ENCODE measurements around the gene DESI2. TPM values are rescaled to one million over a fixed set of nuclear protein-coding genes. Genes with fewer than 3 reads are reported as not detected.

The DESI2 gene
- total RNA-seq, result 24.7 and 26.9 TPM in 2 replicates

DNA sequence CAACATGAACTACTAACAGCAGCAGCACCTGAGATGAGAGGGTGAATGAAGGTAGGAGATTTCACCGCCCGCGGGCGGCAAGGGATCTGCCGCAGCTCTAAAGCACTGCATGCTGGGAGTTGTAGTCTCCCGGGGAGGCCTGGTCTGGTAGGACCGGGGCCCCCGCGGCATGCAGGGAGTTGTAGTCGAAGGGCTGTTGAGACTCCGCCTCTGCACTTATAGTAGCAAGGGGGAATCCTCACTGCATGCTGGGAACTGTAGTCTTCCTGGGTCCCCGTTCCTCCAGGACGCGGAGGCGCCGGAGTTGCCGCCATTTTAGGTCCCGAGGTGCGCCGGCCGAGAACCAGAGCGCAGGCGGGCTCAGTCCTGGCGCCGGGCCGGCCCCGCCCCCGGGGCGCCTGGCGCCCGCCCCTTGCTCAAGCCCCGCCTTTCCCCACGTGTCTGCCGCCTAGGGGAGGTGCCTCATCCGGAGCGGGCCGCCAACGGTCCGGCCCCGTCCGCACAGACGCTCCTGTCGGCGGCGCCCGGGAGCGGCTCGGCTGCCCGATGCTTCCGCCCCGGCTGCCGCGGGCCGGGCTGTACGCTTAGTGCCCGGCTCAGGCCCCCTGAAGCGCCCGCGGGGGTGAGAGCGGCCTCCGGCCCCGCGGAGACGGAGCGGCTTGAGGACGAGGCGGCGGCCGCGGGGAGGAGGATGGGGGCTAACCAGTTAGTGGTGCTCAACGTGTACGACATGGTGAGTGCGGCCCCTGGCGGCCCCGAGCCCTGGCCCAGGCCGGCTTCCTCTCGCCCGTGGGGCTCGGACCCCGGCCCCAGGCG, at the start of gene DESI2:
Gene DESI2 (plus strand): TSS at position 504 of the 816 bp plus-strand sequence. CDS start 188 bp downstream, at position 692.
- intact Hi-C loops (cut with micrococcal nuclease), result loop anchor here (1.0 to 5.0 kb wide), 18 partner anchors 53 to 1913 kb away; partner anchors contain the start of genes CATSPERE, CEP170, CNST and COX20

DNA sequence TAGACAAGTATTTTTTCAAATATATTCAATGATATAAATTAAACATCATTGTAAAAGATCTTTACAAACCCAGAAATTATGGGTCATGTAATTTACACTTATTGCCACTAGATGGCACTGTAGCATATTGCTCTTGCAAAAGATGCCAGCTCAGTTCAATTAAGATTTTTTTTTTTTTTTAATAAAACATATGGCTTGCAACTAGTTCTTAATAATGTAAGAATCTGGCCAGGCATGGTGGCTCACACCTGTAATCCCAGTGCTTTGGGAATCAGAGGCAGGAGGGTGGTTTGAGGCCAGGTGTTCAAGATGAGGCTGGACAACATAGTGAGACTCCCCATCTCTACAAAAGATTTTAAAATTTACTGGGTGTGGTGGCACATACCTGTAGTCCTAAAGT, 49.4 kb upstream of the DESI2 start:
- intact Hi-C loops (cut with micrococcal nuclease), result loop anchor here (1.0 to 5.0 kb wide), 5 partner anchors 124 to 439 kb away; no protein-coding TSS in a partner anchor

DNA sequence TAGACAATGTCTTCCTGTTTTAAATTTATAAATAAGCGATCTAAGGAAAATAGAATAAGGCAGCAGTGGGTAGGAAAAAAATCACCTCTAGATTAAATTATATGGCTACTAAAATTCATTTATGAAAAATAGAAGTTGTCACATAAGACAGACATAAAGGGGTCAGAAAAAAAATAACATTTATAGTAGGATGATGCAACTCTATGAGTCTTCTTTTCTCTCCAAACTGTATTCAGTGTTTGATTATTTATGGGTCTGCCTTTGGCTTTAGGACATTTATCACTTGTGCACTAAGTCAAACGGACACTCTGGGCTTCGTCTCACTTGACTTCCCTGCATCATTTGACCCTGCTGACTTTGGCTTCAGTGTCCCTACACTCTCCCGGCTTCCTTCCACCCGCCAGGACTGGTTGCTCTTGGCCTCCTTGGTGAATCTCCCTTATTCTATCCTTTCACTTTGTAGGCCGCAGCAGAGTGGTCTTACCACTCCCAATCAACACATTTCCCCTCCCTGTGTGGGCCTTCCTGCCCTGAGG, 47.0 kb upstream of the DESI2 start:
- intact Hi-C loops (cut with micrococcal nuclease), result no loop called here

DNA sequence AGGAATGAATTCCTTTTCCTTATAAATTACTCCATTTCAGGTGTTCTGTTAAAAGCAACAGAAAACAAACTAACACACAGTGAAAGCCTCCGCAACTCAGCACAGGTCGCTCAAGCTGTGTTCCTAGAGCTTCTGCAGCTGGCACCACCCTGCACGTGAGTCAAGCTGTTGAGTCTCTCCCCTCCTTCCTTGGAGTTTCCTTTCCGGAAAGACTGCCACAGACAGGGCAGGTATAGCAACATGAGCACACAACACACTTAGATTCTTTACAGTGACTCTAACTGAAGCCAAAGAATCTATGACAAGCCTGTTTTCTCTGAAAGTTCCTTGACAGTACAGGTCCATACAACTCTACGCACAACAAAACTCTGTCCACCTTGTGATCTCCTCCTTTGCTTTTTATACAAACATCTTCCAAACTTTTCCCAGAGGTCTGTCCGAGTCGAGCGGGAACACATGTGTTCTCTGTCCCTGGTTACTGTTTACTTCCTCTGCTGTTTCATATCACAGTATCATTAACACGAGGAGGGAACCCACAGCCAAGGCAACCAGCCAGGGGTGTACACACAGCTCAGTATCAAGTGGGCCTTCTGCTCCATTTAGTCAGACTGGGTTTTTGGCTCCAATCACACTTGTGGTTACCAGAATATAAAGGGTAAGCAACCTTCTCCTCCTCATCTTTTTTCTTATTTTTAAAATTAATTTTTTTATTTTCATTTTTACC, 38.7 kb upstream of the DESI2 start:
- intact Hi-C loops (cut with micrococcal nuclease), result loop anchor here (5.0 kb wide), 1 partner anchor 767 kb away; no protein-coding TSS in a partner anchor

DNA sequence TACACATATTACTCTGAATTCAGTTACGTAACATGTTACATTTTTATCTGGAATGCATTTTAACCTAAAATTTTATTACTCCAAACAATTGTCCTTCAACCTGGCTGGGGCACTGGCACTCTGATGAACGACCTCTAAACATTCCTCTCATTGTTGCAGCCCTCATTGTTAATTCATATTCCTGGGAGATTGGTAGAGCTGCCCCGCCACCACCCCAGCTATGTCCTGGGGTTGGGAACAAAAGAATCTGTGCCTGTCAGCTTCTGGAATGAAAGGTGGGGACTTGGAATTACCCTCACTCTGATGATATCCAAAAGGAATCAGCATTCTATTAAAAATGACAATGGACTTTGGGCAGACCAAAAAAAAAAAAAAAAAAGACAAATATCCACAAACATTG, 38.0 kb upstream of the DESI2 start:
- intact Hi-C loops (cut with micrococcal nuclease), result loop anchor here (5.0 kb wide), 1 partner anchor 768 kb away; no protein-coding TSS in a partner anchor

DNA sequence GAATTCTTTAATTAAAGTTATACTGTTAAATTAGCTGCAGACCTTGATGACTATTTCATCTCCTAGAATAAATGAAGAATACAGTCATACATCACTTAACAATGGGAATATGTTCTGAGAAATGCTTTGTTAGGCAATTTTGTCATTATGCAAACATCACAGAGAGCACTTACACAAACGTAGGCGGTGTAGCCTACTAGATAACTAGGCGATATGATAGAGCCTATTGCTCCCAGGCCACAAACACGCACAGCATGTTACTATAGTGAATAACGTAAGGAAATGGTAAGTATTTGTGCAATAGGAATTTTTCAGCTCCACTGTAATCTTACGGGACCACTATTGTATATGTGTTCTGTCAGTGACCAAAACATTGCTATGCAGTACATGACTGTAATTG, 37.6 kb upstream of the DESI2 start:
- intact Hi-C loops (cut with micrococcal nuclease), result no loop called here

DNA sequence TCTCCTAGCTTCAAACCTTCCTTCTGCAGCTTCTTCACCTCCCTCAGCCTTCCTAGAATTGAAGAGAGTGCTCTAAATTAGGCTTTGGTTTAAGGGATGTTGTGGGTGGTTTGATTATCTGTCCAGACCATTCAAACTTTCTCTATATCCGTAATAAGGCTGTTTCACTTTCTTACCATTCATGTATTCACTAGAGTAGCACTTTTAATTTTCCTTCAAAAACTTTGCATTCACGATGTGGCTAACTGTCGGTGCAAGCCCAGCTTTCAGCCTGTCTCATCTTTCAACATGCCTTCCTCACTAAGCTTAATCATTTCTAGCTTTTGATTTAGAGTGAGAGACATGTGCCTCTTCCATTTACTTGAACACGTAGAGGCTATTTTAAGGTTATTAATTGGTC, 26.2 kb upstream of the DESI2 start:
- intact Hi-C loops (cut with micrococcal nuclease), result no loop called here

DNA sequence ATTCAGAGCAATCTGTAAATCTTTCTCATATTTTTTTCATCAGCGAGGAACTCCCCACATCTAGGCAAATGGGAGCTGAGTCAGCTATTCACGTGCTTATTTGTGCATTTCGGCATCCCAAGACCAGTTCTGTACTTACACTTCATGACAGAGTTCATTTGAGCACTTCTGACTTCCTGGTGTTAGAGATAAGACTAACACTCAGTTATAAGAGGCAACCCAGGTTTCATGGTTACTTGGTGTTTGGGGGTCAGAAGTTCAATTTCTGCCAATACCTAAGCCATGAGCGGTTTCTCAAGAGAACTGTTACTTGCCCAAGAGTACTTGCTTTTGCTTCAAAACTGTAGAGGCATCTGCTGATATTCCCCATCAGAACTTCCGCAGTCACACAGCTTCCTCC, 24.1 kb upstream of the DESI2 start:
- intact Hi-C loops (cut with micrococcal nuclease), result no loop called here

DNA sequence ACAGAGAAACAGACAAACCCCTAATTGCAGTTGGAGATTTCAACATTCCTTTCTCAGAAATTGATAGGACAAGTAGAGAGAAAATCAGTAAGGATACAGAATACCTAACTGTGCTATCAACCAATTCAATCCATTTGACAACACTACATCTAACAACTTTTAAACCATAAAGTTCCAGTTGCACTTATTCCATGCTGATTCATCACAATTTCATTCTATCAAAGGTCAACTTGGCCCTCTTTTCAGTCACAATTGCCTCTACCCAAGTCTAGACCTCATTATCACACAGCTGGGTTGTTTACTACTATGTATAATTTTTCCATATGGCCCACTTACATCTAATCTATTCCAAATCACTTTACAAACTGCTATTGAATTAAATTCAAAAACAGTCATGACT, 19.8 kb upstream of the DESI2 start:
- intact Hi-C loops (cut with micrococcal nuclease), result no loop called here

DNA sequence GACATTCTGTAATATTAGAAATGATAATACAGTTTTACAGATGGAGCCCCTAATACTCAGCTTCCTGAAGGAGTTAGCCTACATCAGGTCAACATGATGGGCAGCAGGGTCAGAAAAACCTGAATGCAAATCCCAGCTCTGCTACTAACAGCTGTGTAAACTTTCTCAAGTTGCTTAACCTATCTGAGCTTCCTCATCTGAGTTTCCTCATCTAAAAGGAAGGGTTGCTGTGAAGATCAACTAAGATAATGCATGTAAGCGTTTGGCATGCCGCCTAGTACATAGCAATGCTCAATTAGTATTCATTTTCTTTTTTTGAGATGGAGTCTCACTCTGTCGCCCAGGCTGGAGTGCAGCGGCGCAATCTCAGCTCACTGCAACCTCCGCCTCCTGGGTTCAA, 18.4 kb upstream of the DESI2 start:
- intact Hi-C loops (cut with micrococcal nuclease), result no loop called here

DNA sequence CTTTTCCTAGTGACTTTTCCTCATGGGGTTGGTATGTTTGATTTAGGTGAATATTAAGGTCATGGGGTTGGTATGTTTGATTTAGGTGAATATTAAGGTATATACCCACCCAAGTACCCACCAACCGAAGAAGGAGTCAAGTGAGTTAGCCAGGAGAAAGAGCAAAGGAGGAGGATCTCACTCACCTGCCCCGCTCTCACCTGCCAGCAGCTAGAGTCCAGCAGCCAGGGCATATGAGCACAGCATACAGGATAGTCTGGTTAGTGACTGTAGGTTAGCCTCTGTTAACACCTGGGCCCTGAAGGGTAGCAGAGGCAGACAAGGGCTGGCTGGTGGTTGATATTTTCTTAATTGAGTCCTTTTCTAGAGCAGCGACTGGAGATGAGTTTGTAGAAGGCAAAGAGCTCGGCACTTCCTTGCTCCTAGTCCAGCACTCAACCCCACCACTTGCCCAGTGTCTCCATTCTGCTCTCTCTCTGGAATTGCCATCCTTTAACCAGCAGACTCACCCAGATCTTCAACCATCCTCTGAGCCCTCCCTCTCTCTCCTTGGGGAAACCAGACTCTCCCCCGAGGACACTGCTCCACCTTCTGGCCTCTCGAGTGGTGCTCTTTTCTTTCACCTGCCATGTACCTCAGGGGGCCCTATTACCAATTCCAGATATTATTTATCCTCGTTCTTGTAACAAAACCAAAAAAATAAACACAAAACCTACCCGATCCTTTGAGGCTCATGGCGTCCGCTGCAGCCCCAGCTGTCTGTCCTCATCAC, 16.3 kb upstream of the DESI2 start:
- intact Hi-C loops (cut with micrococcal nuclease), result no loop called here

DNA sequence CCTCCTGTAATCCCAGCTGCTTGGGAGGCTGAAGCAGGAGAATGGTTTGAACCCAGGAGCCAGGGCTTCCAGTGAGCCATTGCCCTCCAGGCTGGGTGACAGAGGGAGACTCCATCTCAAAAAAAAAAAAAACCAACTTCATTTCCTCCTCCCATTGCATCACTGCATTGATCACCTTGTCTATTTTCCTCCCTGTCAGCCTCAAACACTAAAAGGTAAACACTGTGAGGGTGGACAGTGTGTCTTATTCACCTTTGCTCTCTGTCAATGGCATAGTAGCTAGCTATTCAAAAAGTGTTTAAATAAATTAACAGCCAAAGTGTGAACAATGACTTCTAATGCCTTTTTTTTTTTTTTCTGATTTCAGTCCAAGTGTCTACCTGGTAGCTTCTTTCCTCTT, 13.4 kb upstream of the DESI2 start:
- intact Hi-C loops (cut with micrococcal nuclease), result no loop called here

DNA sequence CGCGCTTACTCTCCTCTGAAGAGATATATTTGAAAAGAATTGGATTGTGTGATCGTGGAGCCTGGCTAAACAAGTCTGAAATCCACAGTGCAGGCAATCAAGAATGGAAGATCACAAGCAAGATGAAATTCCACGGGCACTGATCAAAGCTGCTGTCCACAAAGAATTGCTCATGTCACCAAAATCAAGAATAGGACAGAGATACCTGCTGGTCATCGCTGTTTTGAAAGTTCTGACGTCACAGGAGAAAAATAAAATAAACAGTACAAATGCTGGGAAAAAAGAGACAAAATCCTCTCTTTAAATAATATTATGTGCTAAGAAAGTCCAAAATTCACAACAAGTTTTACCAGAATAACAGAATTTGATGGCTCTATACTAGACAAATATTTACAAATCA, 12.0 kb upstream of the DESI2 start:
- intact Hi-C loops (cut with micrococcal nuclease), result no loop called here

DNA sequence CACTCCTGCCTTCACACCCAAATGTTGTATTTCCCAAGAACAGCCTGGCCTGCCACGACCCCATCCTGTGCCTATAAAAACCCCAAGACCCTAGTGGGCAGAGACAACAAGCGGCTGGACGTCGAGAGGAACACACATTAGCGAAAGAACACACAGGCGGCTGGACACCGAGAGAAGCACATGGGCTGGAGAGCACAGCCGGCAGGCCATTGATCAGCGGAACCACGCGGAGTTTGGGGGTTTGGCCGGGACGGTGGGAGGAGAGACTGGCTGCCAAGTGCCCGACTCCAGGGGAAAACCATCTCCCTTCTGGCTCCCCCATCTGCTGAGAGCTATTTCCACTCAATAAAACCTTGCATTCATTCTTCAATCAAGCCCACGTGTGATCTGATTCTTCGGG, 10.4 kb upstream of the DESI2 start:
- intact Hi-C loops (cut with micrococcal nuclease), result no loop called here

DNA sequence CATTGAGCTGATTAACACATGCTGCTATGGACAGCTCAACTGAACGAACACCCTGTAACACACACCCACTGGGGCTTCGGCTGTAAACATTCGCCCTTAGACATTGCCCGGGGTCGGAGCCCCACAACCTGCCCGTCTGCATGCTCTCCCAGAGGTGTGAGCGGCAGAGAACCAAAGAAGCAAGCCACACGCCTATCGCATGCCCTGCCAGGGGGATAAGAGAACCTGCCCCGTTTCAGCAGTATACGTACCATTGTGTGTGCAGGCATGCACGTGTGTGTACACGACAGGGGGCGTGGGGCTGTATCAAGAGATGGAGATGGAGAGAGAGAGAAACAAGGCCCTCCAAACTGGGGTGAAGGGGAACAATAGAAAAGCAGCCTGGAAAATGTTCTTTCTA, 9.9 kb upstream of the DESI2 start:
- intact Hi-C loops (cut with micrococcal nuclease), result no loop called here

DNA sequence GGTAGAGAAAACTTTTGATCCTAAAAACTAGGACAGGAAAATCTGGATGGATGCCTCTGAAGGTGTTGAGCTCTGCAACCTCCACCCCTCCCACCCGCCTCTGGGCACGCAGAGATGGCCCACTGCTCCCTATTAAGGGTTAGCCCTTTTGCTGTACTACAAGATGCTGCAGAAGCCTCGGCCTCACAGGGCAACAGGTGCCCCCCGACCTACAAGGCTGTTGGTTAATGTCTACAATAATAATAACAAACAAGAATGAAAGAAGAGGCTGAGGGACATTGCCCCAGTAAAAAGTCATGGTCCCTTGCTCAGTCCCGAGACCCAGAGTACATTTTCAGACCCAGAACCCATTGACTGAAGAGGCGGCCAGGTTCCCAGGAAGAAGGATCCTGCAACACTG, 7.5 kb upstream of the DESI2 start:
- intact Hi-C loops (cut with micrococcal nuclease), result no loop called here

DNA sequence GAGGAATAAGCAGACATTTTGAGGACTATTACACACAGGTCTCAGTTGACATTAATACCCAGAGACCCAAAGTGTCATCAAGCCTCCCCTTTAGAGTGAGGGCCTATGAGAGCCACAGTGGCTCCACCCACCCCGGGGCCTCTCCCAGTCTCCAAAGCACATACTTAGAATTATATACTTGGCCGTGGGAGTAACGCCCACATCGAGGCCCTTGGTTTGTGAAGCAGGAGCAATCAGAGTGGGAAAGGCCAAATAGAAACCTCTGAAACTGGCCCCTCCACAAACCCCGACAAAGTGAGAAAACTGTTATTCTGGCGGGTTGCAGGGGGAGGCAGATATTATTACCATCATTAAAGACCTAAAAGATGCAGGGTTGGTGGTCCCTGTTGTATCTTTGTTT, 7.0 kb upstream of the DESI2 start:
- intact Hi-C loops (cut with micrococcal nuclease), result no loop called here

DNA sequence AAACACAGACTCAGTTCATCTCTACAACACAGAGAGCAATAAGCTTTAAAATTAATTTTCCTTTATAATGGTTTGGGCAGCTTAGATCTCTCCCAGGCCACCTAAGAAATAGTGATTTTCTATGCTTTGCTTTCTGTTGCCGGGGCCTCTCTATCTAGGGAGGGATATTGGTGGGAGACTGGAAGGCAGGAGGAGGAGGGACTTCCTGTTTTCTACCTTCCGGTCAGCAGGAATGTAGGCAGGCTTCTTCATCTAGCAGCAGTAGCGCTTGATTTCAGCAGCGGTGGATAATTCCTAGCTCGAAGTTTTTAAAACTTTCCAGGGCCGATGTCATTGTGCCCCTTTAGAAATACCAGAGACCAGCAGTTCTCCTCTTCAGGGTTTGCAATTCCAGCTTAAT, 5.1 kb upstream of the DESI2 start:
- intact Hi-C loops (cut with micrococcal nuclease), result no loop called here

DNA sequence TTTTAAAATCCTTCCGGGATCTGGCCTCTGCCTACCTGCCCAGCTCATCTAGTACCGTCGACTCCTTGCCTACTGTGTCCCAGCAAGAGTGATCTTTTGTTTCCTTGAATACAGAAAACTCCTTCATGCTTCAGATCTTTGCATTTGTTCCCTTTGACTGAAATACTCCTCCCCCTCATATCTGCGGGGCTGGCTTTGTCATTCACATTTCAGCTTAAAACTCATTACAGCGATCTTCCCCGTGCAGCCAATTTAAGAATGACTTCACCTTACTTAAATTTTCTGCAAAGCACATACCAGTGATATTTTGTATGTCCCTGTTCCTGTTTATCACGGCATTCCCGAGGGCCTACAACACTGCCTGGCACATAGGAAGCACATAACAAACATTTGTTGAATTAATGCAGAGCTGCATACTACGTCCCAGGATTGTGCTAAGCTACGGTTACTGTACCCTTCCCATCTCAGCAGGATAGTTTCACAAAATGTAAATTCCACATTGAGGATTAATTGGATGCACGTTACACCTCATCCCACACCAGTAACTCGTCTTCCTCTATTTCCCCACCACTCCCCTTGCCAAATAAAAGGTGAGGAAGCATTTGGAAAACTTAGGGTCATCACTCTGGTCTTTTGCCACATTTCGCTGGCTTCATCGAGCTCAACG, 837 bp upstream of the DESI2 start:
- intact Hi-C loops (cut with micrococcal nuclease), result loop anchor here (1.0 to 5.0 kb wide), 16 partner anchors 52 to 1914 kb away; partner anchors contain the start of genes CATSPERE, CEP170, CNST and COX20

DNA sequence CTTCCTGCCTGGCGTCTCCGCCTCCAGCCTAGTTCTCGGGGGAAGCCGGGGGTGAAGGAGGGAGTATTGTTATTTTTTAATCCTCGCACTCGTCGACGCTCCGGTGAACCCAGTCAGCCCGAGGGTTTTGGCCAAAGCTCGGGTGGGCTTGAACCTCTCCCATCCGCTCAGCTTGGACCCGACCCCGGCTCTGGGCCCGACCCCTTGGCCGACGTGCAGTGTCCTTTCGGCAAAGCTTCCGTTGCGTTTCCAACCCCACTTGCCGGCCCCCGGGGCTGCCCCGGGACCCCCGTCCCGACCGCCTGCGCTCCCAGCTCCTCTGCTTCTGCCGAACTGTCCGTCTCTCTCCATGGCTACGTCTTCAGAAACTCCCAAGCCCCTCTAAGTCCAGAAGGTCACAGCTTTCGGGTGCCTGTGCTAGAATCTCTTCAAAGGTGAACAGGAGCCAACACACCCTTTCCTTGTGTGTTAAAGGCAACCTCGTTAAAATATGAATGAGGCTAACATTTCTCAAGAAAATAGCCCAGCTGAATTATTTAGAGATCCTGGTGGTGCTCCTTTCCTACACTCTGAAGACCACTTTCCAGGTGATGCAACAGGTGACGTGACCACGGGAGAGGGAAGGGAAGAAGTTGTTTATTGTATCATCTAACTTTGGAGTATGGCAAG, 647 bp downstream of the DESI2 start:
- intact Hi-C loops (cut with micrococcal nuclease), result loop anchor here (1.0 to 5.0 kb wide), 8 partner anchors 144 to 1853 kb away; partner anchors contain the start of gene SMYD3
